GM12892 (cell line): Measurements from ENCODE around the gene CCR9.

ENCODE experiments used
- DNase-seq: peaks from one replicate; pipeline ENCODE4 v3.0.0; 2011; ENCODE audit not compliant: insufficient read length
- FAIRE-seq: peaks from 2 replicates; lab custom pipeline; 2011; peaks lifted over from hg19 to GRCh38; lab: Jason Lieb, UNC
- POLR2A ChIP-seq: IDR thresholded peaks from 2 replicates; pipeline ENCODE4 v1.6.1; 2011; ENCODE audit warnings: low read depth, low read length, control low read depth
- POLR2AphosphoS5 ChIP-seq: IDR thresholded peaks from 2 replicates; pipeline ENCODE4 v1.6.1; 2011; ENCODE audit warnings: low read depth, low read length, control low read depth
- TAF1 ChIP-seq: IDR thresholded peaks from 2 replicates; pipeline ENCODE4 v1.6.1; 2011; ENCODE audit warnings: low read depth, mild to moderate bottlenecking, control low read depth, low read length, borderline replicate concordance

CCR9 gene

DNA sequence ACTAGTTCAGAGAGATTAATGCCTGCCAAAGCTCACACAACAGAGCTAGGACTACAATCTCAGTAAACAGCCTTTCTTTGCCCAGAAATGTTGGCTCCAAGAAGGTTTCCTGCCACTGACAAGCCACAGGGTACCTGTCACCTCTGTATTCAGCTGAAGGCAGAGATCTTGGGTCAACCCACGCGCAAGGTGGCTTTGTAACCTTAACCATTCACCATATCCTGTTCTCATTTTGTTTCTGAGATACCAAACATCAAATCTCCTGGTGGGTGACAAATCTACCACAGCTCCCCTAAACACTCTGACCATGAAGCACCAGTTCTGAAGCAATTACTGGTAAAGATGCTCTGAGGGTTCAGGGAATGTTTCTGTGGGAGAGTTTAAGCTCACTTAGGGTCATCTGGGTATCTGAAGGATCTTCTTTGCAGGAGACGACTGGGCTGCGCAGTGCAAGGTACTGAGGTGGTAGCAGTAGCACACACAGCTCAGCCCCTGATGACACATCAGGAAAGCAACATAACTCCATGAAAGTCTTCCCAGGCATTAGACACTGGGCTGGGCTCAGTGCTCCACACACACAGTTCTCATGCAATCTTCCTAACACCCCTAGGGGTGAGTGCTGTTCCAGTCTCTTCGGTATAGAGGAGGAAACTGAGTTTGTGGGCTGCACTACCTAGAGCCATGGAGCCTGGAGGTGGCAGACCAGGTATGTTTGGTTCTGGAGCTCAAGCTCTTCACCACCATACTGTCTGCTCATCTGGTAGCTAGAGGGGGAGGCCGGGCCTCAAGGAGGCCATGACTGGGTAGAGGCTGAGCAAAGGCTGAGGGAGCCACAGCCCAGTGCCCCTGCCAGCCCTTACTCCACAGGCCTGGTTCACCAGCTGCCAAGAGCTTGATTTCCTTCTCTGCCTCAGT, 64.6 kb downstream of the CCR9 start:
- TF ChIP-seq POLR2A (no peak), TAF1 (no peak), POLR2AphosphoS5 (no peak)
- no peak for DNase-seq
- no peak for FAIRE-seq

DNA sequence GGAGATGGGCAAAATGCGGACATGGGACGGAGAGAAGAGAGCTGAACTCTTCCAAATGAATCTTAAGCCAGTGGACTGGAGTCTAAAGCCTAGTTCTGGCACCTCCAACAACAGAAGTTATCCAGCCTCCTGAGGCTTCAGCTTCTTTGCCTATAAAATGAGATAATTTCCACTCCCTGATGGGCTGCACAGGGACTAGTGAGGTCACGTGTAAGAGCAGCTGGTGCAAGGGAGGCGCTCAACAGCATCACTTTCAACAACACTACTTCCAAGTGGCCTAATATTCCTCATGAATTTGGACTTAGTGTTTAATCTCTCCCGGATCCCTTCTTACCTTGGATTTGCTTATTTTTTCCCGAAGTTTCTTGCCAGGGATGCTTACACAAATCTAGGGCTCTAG, 65.6 kb downstream of the CCR9 start:
- no peak for DNase-seq
- no peak for TF ChIP-seq TAF1
- no peak for TF ChIP-seq POLR2A
- no peak for TF ChIP-seq POLR2AphosphoS5
- no peak for FAIRE-seq

DNA sequence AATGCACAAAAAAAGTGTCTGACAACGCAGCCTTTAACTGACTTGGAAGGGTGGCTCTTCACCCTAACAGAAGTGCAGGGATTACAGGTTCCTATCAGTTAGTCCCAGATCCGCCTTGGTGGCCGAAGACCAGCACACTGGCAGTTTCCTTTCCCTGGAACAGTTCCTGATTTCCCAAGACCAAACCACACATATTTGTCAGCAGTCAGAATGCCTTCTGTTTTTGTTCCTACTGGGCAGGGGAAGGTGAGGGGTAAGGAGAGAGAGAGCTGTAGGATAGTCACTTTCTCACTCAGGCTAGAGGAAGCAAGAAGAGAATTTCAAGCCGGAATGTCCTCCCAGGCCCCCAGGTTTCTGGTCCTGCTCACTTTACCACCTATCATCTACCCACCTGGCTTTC, 66.1 kb downstream of the CCR9 start:
- no peak for DNase-seq
- FAIRE-seq: no peak
- TF ChIP-seq TAF1: no peak
- TF ChIP-seq POLR2A: no peak
- no peak for TF ChIP-seq POLR2AphosphoS5
